GM12801 (cell line): ENCODE results near the gene CRYGS.

Experiments used
- TF ChIP-seq, protein P1 (sequence below): IDR thresholded peaks from one replicate; pipeline ENCODE4 v1.5.1; 2011; ENCODE audit warnings: control low read depth; ENCODE audit not compliant: insufficient read length; ENCODE audit errors: extremely low read depth

Gene CRYGS

GRCh38 chr3:186530415-186530814 lies 13.8 kb downstream of the CRYGS start:
- TF ChIP-seq, protein P1, sequence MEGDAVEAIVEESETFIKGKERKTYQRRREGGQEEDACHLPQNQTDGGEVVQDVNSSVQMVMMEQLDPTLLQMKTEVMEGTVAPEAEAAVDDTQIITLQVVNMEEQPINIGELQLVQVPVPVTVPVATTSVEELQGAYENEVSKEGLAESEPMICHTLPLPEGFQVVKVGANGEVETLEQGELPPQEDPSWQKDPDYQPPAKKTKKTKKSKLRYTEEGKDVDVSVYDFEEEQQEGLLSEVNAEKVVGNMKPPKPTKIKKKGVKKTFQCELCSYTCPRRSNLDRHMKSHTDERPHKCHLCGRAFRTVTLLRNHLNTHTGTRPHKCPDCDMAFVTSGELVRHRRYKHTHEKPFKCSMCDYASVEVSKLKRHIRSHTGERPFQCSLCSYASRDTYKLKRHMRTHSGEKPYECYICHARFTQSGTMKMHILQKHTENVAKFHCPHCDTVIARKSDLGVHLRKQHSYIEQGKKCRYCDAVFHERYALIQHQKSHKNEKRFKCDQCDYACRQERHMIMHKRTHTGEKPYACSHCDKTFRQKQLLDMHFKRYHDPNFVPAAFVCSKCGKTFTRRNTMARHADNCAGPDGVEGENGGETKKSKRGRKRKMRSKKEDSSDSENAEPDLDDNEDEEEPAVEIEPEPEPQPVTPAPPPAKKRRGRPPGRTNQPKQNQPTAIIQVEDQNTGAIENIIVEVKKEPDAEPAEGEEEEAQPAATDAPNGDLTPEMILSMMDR: no peak

DNA sequence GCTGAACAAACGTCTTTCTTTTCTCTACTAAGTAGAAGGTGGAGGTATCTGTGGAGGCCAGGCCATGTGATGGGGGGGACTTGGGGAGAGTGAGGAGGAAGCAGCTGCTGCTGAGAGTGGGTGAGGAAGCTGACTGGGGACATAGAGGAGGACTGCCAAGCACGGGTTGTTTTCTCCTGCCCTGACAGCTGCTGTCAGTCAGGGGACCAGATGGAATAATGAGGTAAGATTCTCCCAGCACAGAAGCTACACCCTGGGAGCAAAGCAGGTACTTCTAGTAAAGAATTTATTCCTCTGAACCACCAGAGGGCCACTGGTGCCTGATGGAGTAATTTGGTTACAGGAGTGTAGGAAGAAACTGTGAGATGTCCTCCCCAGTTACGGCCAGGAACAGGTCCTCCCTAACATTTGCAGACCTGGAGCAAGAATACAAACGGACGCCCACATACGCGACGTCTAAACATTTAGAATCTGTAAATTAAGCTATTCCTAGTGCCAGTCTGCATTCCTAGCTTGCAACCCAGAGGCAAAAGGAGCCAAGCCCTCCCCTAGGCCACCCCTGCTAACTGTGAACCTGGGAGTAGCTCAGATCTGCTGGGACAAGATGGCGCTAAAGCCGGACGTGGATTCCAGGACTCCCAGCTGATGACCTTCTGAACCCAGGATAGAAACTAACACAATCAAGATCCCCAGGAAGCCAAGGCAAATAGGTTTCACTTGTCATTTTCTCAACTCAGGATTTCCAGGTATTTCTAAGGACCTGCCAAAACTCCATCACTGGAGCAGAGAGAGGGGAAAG lies 14.8 kb downstream of the CRYGS start:
- TF ChIP-seq, protein P1: no peak

- TF ChIP-seq, protein P1: no peak
These were observed 17.9 kb downstream of the CRYGS start for GRCh38 chr3:186526256-186526606.

DNA sequence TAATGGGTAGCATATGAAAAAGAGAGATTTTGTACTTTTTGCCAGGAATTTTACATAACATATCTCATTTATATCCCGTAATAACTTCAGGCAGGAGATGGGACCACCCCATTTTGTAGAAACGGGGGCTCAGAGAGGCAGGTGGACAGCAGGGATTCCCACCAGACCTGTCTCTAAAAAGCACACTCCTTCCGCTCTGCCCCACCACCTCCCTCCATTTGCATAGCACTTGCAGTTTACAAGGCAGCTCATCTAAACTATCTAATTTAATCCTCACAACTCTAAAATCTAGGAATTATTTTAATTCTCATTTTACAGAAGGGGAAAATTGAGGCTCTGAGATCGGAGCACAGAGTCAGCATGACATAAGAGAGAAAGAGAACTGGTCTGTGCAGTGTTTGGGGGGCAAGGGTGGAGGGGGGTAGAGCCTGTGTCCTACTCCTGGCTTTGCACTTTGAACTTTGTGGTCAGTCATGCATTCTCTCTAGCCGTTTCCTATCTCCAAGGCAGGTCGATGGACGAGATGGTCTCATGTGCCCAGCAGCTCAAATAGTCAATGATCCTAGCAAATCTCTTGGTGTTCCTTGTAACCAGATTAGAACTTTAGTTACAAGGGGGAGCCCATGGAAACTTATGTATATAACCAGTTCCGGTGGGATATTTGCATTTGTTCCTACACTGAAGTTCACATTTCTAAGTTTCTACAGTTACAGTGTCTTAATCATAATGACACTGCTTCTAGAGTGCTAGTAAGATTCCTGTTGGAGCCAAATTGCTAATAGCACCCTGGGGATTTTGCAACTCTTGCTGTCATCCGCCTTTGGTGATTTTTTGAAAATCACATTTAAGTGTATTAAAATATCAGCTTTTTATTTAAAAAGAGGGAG lies 18.6 kb downstream of the CRYGS start:
- TF ChIP-seq, protein P1: no peak

- TF ChIP-seq, protein P1: no peak
These were observed 19.6 kb downstream of the CRYGS start for GRCh38 chr3:186524616-186525015.

- TF ChIP-seq, protein P1: no peak
These were observed 20.7 kb downstream of the CRYGS start for GRCh38 chr3:186523434-186523833.

DNA sequence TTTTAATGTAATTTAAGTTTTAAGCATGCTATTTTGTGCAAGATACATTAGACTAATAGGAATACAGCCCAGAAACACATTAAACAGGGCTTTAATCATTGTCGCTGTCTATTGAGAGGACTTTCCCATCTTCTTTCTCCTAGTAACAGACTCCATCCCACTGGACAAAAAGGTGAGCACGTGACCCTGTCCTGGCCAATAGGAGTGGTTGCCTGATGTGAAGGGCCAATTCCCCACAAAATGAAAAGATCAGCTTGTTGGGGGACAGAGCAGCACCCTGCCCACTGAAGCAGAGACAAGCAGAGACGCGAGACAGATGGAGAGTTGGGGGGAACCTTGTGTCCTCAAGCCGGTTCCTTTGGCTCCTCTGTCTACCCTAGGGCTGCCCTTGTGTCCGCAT lies 21.2 kb downstream of the CRYGS start:
- TF ChIP-seq, protein P1: no peak
